ENCODE data around the gene SPAG17. TPM values are rescaled to one million over a fixed set of nuclear protein-coding genes. Genes with fewer than 3 reads are reported as not detected.

Gene SPAG17
- total RNA-seq, 3 donors from 2014 or later: 1.3 to 6.9 (median 5.9) TPM

DNA sequence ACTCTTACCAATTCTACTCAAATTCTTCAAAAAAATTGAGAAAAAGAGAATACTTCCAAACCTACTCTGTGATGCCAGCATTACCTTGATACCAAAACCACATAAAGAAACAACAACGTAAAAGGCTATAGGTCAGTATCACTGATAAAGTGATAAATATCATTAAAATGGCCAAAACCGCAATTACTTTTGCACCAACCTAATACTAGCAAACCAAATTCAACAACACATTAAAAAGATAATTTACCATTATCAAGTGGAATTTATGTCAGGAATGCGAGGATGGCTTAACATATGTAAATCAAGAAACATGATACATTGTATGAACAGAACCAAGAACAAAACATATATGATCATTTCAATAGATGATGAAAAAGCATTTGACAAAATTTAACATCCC lies 7.0 kb downstream of the SPAG17 start:
- Histone ChIP-seq H3K4me3 (no peak overlapping the region), H3K9me3 (no peaks in the 10 kb centered on the region), H3K36me3 (no peaks in the 10 kb centered on the region), H3K4me1 (no peaks in the 10 kb centered on the region), H3K27ac (no peak overlapping the region), H3K27me3 (no peaks in the 10 kb centered on the region)
- intact Hi-C loops (cut with DNase I; ENCODE audit: low total_unique reads): no loop called here
- no peak for DNase-seq (ENCODE audit: low spot score in 2 of 2)
- TF ChIP-seq, protein P1, sequence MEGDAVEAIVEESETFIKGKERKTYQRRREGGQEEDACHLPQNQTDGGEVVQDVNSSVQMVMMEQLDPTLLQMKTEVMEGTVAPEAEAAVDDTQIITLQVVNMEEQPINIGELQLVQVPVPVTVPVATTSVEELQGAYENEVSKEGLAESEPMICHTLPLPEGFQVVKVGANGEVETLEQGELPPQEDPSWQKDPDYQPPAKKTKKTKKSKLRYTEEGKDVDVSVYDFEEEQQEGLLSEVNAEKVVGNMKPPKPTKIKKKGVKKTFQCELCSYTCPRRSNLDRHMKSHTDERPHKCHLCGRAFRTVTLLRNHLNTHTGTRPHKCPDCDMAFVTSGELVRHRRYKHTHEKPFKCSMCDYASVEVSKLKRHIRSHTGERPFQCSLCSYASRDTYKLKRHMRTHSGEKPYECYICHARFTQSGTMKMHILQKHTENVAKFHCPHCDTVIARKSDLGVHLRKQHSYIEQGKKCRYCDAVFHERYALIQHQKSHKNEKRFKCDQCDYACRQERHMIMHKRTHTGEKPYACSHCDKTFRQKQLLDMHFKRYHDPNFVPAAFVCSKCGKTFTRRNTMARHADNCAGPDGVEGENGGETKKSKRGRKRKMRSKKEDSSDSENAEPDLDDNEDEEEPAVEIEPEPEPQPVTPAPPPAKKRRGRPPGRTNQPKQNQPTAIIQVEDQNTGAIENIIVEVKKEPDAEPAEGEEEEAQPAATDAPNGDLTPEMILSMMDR (IDR thresholded peaks at IDR 0.05): no peak
- no peak for TF ChIP-seq POLR2AphosphoS5 (IDR thresholded peaks at IDR 0.05)
- TF ChIP-seq POLR2A (IDR thresholded peaks at IDR 0.05): no peak

DNA sequence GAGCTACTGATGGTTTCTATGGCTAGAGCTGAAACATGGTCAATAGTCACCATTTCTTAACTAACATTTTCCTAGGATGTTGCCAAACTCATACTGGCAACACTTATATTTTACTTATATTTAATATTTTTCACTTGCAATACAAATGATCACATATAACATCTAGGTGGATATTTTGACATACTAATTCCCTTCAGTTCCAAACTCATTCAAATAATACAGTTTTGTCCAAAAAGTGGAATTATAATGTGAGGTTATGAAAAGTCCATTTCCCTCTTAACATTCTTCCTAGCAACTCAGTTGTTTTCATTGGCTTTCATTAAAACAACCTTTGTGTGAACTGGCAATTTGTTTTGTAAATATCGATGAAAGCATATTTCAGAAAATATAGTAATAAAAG lies 16.0 kb downstream of the SPAG17 start:
- no peak for DNase-seq (ENCODE audit: low spot score in 2 of 2)
- H3K27me3 ChIP-seq: no peaks in the 10 kb centered on the region
- TF ChIP-seq, protein P1 (IDR thresholded peaks at IDR 0.05): no peak
- TF ChIP-seq POLR2A (IDR thresholded peaks at IDR 0.05) (no peak), POLR2AphosphoS5 (IDR thresholded peaks at IDR 0.05) (no peak)
- H3K4me1 ChIP-seq: no peaks in the 10 kb centered on the region
- intact Hi-C loops (cut with DNase I; ENCODE audit: low total_unique reads): no loop called here
- H3K4me3 ChIP-seq: no peak overlapping the region
- H3K27ac ChIP-seq: no peak overlapping the region
- H3K36me3 ChIP-seq: no peaks in the 10 kb centered on the region
- H3K9me3 ChIP-seq: no peaks in the 10 kb centered on the region

DNA sequence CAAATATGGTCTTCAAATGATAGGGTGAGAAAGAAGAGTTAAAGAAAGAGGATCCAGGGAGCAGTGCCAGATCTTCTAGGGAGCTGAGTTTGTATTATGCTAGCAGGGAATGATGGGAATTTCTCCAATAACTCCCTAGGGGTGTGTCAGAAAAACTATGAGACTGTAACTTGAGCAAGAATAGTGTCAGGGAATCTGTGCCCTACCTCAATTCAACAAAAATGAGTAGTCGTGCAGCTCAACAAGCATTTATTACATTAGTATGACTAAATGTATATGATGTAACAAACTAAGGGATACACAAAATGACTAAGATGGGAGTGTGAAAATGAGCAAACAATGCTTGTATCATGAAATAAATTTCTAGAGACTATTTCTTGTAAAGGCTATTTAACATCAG lies 24.2 kb downstream of the SPAG17 start:
- Histone ChIP-seq H3K4me1 (no peaks in the 10 kb centered on the region), H3K36me3 (no peaks in the 10 kb centered on the region), H3K9me3 (no peaks in the 10 kb centered on the region), H3K27me3 (no peaks in the 10 kb centered on the region), H3K4me3 (no peak overlapping the region), H3K27ac (no peak overlapping the region)
- DNase-seq (ENCODE audit: low spot score in 2 of 2): no peak
- intact Hi-C loops (cut with DNase I; ENCODE audit: low total_unique reads): no loop called here
- TF ChIP-seq POLR2AphosphoS5 (IDR thresholded peaks at IDR 0.05): no peak

DNA sequence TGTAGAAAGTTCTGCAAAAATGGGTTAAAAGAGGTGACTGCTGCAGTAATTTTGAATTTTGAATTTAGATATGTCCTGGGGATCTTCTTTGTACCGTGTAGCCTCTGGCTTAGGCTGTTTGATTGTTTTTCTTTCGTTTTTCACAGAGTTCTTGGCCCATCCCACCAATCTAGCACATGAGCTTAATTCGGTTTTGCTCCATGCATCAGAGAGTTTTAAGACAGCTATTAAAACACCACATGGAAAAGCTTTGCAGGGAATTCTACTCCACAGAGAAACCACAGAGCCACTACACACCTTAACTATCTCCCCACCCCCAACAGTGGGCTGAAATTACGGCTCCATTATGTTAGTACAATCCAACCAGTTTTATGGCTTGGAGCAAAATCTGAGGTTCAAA lies 25.5 kb downstream of the SPAG17 start:
- Histone ChIP-seq H3K27me3 (no peaks in the 10 kb centered on the region), H3K4me1 (no peaks in the 10 kb centered on the region), H3K9me3 (no peaks in the 10 kb centered on the region), H3K27ac (no peak overlapping the region), H3K36me3 (no peaks in the 10 kb centered on the region), H3K4me3 (no peak overlapping the region)
- intact Hi-C loops (cut with DNase I; ENCODE audit: low total_unique reads): no loop called here
- DNase-seq (ENCODE audit: low spot score in 2 of 2): no peak
- TF ChIP-seq, protein P1 (IDR thresholded peaks at IDR 0.05): no peak
- TF ChIP-seq POLR2A (IDR thresholded peaks at IDR 0.05) (no peak), POLR2AphosphoS5 (IDR thresholded peaks at IDR 0.05) (no peak)

DNA sequence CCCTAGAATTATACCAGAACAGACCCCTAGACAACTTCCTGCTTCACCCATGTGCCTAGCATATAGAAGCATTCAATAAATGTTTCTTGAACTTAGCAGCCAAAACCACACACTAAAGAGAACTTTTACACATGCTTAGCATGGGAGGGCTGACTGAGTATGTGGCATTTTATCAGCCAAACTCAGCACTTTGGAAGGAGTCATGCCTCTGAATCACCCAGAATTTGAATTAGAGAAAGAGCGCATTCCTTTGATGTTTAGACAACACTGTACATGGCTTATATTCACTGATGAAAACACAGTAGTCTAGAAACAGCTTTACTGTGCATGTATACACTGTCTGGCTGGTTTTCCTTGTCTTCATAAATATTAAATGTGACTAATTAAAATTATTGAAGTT lies 26.1 kb downstream of the SPAG17 start:
- no peak overlapping the region for H3K27ac ChIP-seq
- H3K9me3 ChIP-seq: no peaks in the 10 kb centered on the region
- intact Hi-C loops (cut with DNase I; ENCODE audit: low total_unique reads): no loop called here
- no peaks in the 10 kb centered on the region for H3K4me1 ChIP-seq
- H3K4me3 ChIP-seq: no peak overlapping the region
- no peaks in the 10 kb centered on the region for H3K27me3 ChIP-seq
- H3K36me3 ChIP-seq: no peaks in the 10 kb centered on the region
- DNase-seq (ENCODE audit: low spot score in 2 of 2): no peak
- TF ChIP-seq POLR2A (IDR thresholded peaks at IDR 0.05): no peak
- TF ChIP-seq POLR2AphosphoS5 (IDR thresholded peaks at IDR 0.05): no peak
- TF ChIP-seq, protein P1 (IDR thresholded peaks at IDR 0.05): no peak

DNA sequence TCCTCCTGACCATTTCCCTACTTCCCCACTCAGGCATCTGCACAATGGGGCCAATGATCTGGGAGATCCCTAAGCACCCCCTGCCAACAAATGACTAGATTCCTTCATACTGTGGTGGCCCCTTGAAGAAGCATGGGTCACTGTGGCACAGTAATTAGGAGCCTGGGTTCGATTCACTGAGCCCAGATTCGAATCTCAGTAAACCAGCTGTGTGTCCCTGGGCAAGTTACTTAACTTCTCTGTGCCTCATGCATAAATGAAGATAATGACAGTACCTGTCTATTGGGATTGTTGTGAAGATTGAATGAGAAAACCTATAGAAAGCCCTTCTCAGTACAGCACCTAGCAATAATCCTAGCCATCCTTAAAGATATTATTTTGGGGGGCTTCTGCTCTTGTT lies 27.5 kb downstream of the SPAG17 start:
- Histone ChIP-seq H3K9me3 (no peaks in the 10 kb centered on the region), H3K27me3 (no peaks in the 10 kb centered on the region), H3K27ac (no peak overlapping the region), H3K4me1 (no peaks in the 10 kb centered on the region), H3K36me3 (no peaks in the 10 kb centered on the region), H3K4me3 (no peak overlapping the region)
- DNase-seq (ENCODE audit: low spot score in 2 of 2): no peak
- intact Hi-C loops (cut with DNase I; ENCODE audit: low total_unique reads): no loop called here
- TF ChIP-seq POLR2A (IDR thresholded peaks at IDR 0.05): no peak
- TF ChIP-seq, protein P1 (IDR thresholded peaks at IDR 0.05): no peak
- TF ChIP-seq POLR2AphosphoS5 (IDR thresholded peaks at IDR 0.05): no peak
